Liver (tissue), 9 donors: ENCODE results near the gene SUN3. TPM values are rescaled to one million over a fixed set of nuclear protein-coding genes. Genes with fewer than 3 reads are reported as not detected.

Experiments
- DNase-seq: peaks from one replicate; pipeline ENCODE4 v3.0.0-alpha.2; 2017; ENCODE audit warnings: low spot score
- H3K27ac ChIP-seq, 2 donors: one replicate each; pipeline ENCODE4 v1.7.0; 2013; ENCODE audit warnings: inconsistent platforms in 2 of 2, low read length in 2 of 2, control low read depth in 1 of 2, low read depth in 1 of 2, mild to moderate bottlenecking in 1 of 2
- H3K27me3 ChIP-seq, 4 donors: one replicate each; pipeline versions ENCODE4 v1.6.1 to v1.7.0; 2013; ENCODE audit warnings: low read length in 3 of 4, inconsistent platforms in 1 of 4, mild to moderate bottlenecking in 1 of 4, moderate library complexity in 1 of 4; ENCODE audit not compliant: control insufficient read depth in 4 of 4, insufficient read depth in 4 of 4
- H3K36me3 ChIP-seq, 4 donors: one replicate each; pipeline versions ENCODE4 v1.6.1 to v1.7.0; 2013; ENCODE audit warnings: low read length in 3 of 4, mild to moderate bottlenecking in 3 of 4, low read depth in 1 of 4, moderate library complexity in 1 of 4; ENCODE audit not compliant: control insufficient read depth in 4 of 4, insufficient read depth in 3 of 4
- H3K4me1 ChIP-seq, 4 donors: one replicate each; pipeline versions ENCODE4 v1.6.1 to v1.7.0; 2013; ENCODE audit warnings: low read length in 3 of 4, mild to moderate bottlenecking in 3 of 4, moderate library complexity in 1 of 4; ENCODE audit not compliant: control insufficient read depth in 4 of 4, insufficient read depth in 4 of 4
- H3K4me3 ChIP-seq, 3 donors: one replicate each; pipeline versions ENCODE4 v1.6.1 to v1.7.0; 2013; ENCODE audit warnings: low read length in 3 of 3, control low read depth in 1 of 3, low read depth in 1 of 3, mild to moderate bottlenecking in 1 of 3
- H3K9ac ChIP-seq, 2 donors: one replicate each; pipeline ENCODE4 v1.7.0; 2013; ENCODE audit warnings: low read length in 2 of 2, mild to moderate bottlenecking in 2 of 2, moderate library complexity in 2 of 2, control low read depth in 1 of 2, low read depth in 1 of 2
- H3K9me3 ChIP-seq, 4 donors: one replicate each; pipeline versions ENCODE4 v1.6.1 to v1.7.0; 2013; ENCODE audit warnings: low read length in 3 of 4; ENCODE audit not compliant: control insufficient read depth in 4 of 4
- EGR1 ChIP-seq, 2 donors: IDR thresholded peaks; 2 replicates each; pipeline ENCODE4 v1.6.1; 2016 to 2018; ENCODE audit warnings: antibody characterized with exemption in 2 of 2, low read depth in 2 of 2
- FOXA1 ChIP-seq: IDR thresholded peaks from 2 replicates; pipeline ENCODE4 v1.6.1; 2016; ENCODE audit warnings: antibody characterized with exemption
- GABPA ChIP-seq, 2 donors: IDR thresholded peaks in 1 of 2; conservative IDR thresholded peaks in 1 of 2; 2 replicates each; pipeline ENCODE4 v1.6.1; 2016; ENCODE audit warnings: antibody characterized with exemption in 2 of 2, mild to moderate bottlenecking in 1 of 2, moderate library complexity in 1 of 2
- HNF4A ChIP-seq, 2 donors: conservative IDR thresholded peaks; 2 replicates each; pipeline ENCODE4 v1.6.1; 2016; ENCODE audit warnings: antibody characterized with exemption in 2 of 2, mild to moderate bottlenecking in 2 of 2
- HNF4G ChIP-seq: IDR thresholded peaks from 2 replicates; pipeline ENCODE4 v1.6.1; 2016; ENCODE audit warnings: antibody characterized with exemption
- JUND ChIP-seq, 2 donors: IDR thresholded peaks; 2 replicates each; pipeline ENCODE4 v1.6.1; 2016; ENCODE audit warnings: antibody characterized with exemption in 2 of 2
- MAX ChIP-seq: IDR thresholded peaks from 2 replicates; pipeline ENCODE4 v1.6.1; 2016; ENCODE audit warnings: antibody characterized with exemption
- NR2F2 ChIP-seq: IDR thresholded peaks from 2 replicates; pipeline ENCODE4 v1.6.1; 2016; ENCODE audit warnings: antibody characterized with exemption
- RAD21 ChIP-seq, 2 donors: IDR thresholded peaks; 2 replicates each; pipeline ENCODE4 v1.6.1; 2016; ENCODE audit warnings: antibody characterized with exemption in 2 of 2, mild to moderate bottlenecking in 2 of 2
- REST ChIP-seq: IDR thresholded peaks from 2 replicates; pipeline ENCODE4 v1.6.1; 2016; ENCODE audit warnings: antibody characterized with exemption, mild to moderate bottlenecking
- RXRA ChIP-seq, 2 donors: IDR thresholded peaks; 2 replicates each; pipeline ENCODE4 v1.6.1; 2017 to 2018; ENCODE audit warnings: antibody characterized with exemption in 2 of 2, mild to moderate bottlenecking in 1 of 2
- SP1 ChIP-seq: IDR thresholded peaks from 2 replicates; pipeline ENCODE4 v1.6.1; 2018; ENCODE audit warnings: antibody characterized with exemption, mild to moderate bottlenecking
- TAF1 ChIP-seq: conservative IDR thresholded peaks from 2 replicates; pipeline ENCODE4 v1.6.1; 2016; ENCODE audit warnings: antibody characterized with exemption, mild to moderate bottlenecking
- WGBS: extraction: QIAGEN DNeasy Blood & Tissue Kit; methylation state at CpG from one replicate; pipeline ENCODE4 v1.1.7; 2013; 5-methylcytosine and 5-hydroxymethylcytosine counted together
- polyA plus RNA-seq, 2 donors: library from polyadenylated mRNA; stranded (reverse) in 1 of 2; unstranded in 1 of 2; fragments of 200-250 nt in 1 of 2; fragments of >200 nt in 1 of 2; fragmentation: Nextera tagmentation in 1 of 2; extraction: Ambion mirVana in 1 of 2; gene quantifications; one replicate each; pipeline versions ENCODE4 v1.2.1 to v1.2.3, GENCODE V29; 2013 to 2015
- total RNA-seq, 2 donors: library from RNA; depleted of rRNA; stranded (reverse); fragments of >200 nt; gene quantifications; one replicate each; pipeline ENCODE4 v1.2.3, GENCODE V29; 2014
- TF ChIP-seq, protein P1 (sequence below): fragments of 150-350 bp; IDR thresholded peaks from 2 replicates; pipeline ENCODE4 v1.5.1; 2017; ENCODE audit warnings: improper control_type of control experiment, low read depth, low read length; ENCODE audit not compliant: missing input control
- TF ChIP-seq, protein P2 (sequence below): IDR thresholded peaks from 2 replicates; pipeline ENCODE4 v1.6.1; 2016; ENCODE audit warnings: antibody characterized with exemption
- TF ChIP-seq, protein P3 (sequence below): IDR thresholded peaks from 2 replicates; pipeline ENCODE4 v1.6.1; 2016; ENCODE audit warnings: antibody characterized with exemption
- donor health status: healthy.
- donor health status: healthy.
- donor health status: healthy.
- donor health status: healthy.
- donor health status: healthy.

SUN3 gene
- total and polyA plus RNA-seq, 4 donors: not detected

- H3K27ac ChIP-seq: no peak overlapping the region
- peaks cover 0 to 6% (median 3%) of the 10 kb centered on the region in 4 donors for H3K27me3 ChIP-seq
- H3K9ac ChIP-seq: no peak overlapping the region
- TF ChIP-seq, protein P1, sequence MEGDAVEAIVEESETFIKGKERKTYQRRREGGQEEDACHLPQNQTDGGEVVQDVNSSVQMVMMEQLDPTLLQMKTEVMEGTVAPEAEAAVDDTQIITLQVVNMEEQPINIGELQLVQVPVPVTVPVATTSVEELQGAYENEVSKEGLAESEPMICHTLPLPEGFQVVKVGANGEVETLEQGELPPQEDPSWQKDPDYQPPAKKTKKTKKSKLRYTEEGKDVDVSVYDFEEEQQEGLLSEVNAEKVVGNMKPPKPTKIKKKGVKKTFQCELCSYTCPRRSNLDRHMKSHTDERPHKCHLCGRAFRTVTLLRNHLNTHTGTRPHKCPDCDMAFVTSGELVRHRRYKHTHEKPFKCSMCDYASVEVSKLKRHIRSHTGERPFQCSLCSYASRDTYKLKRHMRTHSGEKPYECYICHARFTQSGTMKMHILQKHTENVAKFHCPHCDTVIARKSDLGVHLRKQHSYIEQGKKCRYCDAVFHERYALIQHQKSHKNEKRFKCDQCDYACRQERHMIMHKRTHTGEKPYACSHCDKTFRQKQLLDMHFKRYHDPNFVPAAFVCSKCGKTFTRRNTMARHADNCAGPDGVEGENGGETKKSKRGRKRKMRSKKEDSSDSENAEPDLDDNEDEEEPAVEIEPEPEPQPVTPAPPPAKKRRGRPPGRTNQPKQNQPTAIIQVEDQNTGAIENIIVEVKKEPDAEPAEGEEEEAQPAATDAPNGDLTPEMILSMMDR: no peak
- no peak for TF ChIP-seq REST
- TF ChIP-seq MAX: no peak
- no peak for TF ChIP-seq JUND (IDR thresholded peaks at IDR 0.05)
- no peak for TF ChIP-seq TAF1
- TF ChIP-seq HNF4A (conservative IDR thresholded peaks at IDR 0.05): no peak
- no peak for TF ChIP-seq FOXA1
- TF ChIP-seq, protein P2, sequence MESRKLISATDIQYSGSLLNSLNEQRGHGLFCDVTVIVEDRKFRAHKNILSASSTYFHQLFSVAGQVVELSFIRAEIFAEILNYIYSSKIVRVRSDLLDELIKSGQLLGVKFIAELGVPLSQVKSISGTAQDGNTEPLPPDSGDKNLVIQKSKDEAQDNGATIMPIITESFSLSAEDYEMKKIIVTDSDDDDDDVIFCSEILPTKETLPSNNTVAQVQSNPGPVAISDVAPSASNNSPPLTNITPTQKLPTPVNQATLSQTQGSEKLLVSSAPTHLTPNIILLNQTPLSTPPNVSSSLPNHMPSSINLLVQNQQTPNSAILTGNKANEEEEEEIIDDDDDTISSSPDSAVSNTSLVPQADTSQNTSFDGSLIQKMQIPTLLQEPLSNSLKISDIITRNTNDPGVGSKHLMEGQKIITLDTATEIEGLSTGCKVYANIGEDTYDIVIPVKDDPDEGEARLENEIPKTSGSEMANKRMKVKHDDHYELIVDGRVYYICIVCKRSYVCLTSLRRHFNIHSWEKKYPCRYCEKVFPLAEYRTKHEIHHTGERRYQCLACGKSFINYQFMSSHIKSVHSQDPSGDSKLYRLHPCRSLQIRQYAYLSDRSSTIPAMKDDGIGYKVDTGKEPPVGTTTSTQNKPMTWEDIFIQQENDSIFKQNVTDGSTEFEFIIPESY: no peak
- TF ChIP-seq, protein P3, sequence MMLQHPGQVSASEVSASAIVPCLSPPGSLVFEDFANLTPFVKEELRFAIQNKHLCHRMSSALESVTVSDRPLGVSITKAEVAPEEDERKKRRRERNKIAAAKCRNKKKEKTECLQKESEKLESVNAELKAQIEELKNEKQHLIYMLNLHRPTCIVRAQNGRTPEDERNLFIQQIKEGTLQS: no peak
- no peak for TF ChIP-seq GABPA (IDR thresholded peaks at IDR 0.05 in 1 of 2, conservative IDR thresholded peaks at IDR 0.05 in 1 of 2)
- no peak for TF ChIP-seq SP1
- TF ChIP-seq RAD21 (IDR thresholded peaks at IDR 0.05): no peak
- TF ChIP-seq HNF4G: no peak
- no peak for TF ChIP-seq NR2F2
- no peak for TF ChIP-seq EGR1 (IDR thresholded peaks at IDR 0.05; ENCODE audit: low read depth in 2 of 2)
- no peak for TF ChIP-seq RXRA (IDR thresholded peaks at IDR 0.05)
- peaks cover under 1 to 3% (median 2%) of the 10 kb centered on the region in 4 donors for H3K4me1 ChIP-seq
- DNase-seq: no peak
- H3K36me3 ChIP-seq: no peaks in the 10 kb centered on the region
- no peak overlapping the region for H3K4me3 ChIP-seq
- no peaks in the 10 kb centered on the region for H3K9me3 ChIP-seq
- 95% methylated on average over 18 of the region's 18 CpGs for WGBS
These were observed 12.2 kb upstream of the SUN3 start for GRCh38 chr7:48040944-48041652.
